H1 (cell line): Measurements from ENCODE around the gene ENDOU. TPM values are rescaled to one million over a fixed set of nuclear protein-coding genes. Genes with fewer than 3 reads are reported as not detected.

Source experiments
- ATF3 ChIP-seq: IDR thresholded peaks from 2 replicates; pipeline ENCODE4 v1.6.1; 2011; ENCODE audit warnings: low read depth, mild to moderate bottlenecking, low read length; ENCODE audit not compliant: insufficient read depth
- BCL11A ChIP-seq, 2 experiments: IDR thresholded peaks; one replicate each; pipeline ENCODE4 v1.6.1; 2011; ENCODE audit warnings: low read depth in 2 of 2, low read length in 2 of 2, mild to moderate bottlenecking in 2 of 2
- BRCA1 ChIP-seq: IDR thresholded peaks from 2 replicates; pipeline ENCODE4 v1.6.1; 2012; ENCODE audit warnings: low read depth, low read length, improper control_type of control experiment
- MAFK ChIP-seq: IDR thresholded peaks from 2 replicates; pipeline ENCODE4 v1.6.1; 2012; ENCODE audit warnings: low read depth, mild to moderate bottlenecking, improper control_type of control experiment, low read length
- NANOG ChIP-seq: IDR thresholded peaks from 2 replicates; pipeline ENCODE4 v1.6.1; 2011; ENCODE audit warnings: low read length, low read depth, mild to moderate bottlenecking, inconsistent platforms; ENCODE audit not compliant: insufficient read depth, poor library complexity, severe bottlenecking
- NRF1 ChIP-seq: IDR thresholded peaks from 2 replicates; pipeline ENCODE4 v1.6.1; 2011; ENCODE audit warnings: mild to moderate bottlenecking, low read depth, low read length, improper control_type of control experiment
- TEAD4 ChIP-seq: IDR thresholded peaks from 2 replicates; pipeline ENCODE4 v1.6.1; 2012; ENCODE audit warnings: low read depth, low read length, inconsistent platforms, mixed read lengths
- polyA plus RNA-seq, 7 experiments: library from polyadenylated mRNA; depleted of rRNA in 3 of 7; stranded (reverse) in 5 of 7; unstranded in 2 of 7; fragments of >200 nt in 5 of 7; fragments of 200-250 nt in 2 of 7; gene quantifications; 1 replicate in 5 of 7; 2 replicates in 1 of 7; 4 replicates in 1 of 7; pipeline versions ENCODE4 v1.2.1 to v1.2.3, GENCODE V29; 2011 to 2013; ENCODE audit warnings: missing spikeins in 2 of 7, mixed read lengths in 2 of 7
- total RNA-seq: library from RNA; stranded (reverse); fragmentation: NEBNext Ultra II Directional; extraction: Animal tissue kit (Norgen Biotek cat#: 25700); gene quantifications from 2 replicates; pipeline ENCODE4 v1.2.1, GENCODE V29; 2021
- TF ChIP-seq, protein P1 (sequence below): fragments of 300-600 bp; sonication (generic); IDR thresholded peaks from 2 replicates; pipeline ENCODE4 v1.7.1; 2012; ENCODE audit warnings: low read length, moderate library complexity, mild to moderate bottlenecking, inconsistent platforms; ENCODE audit not compliant: insufficient replicate concordance

Gene ENDOU
- total and polyA plus RNA-seq, 2 of the 8 experiments (the other 6 are each of a cell fraction or from before 2014, with no cell fraction given): not detected

GRCh38 chr12:47755655-47756562 is 30.6 kb upstream of the ENDOU start (continued):
- TF ChIP-seq, protein P1, sequence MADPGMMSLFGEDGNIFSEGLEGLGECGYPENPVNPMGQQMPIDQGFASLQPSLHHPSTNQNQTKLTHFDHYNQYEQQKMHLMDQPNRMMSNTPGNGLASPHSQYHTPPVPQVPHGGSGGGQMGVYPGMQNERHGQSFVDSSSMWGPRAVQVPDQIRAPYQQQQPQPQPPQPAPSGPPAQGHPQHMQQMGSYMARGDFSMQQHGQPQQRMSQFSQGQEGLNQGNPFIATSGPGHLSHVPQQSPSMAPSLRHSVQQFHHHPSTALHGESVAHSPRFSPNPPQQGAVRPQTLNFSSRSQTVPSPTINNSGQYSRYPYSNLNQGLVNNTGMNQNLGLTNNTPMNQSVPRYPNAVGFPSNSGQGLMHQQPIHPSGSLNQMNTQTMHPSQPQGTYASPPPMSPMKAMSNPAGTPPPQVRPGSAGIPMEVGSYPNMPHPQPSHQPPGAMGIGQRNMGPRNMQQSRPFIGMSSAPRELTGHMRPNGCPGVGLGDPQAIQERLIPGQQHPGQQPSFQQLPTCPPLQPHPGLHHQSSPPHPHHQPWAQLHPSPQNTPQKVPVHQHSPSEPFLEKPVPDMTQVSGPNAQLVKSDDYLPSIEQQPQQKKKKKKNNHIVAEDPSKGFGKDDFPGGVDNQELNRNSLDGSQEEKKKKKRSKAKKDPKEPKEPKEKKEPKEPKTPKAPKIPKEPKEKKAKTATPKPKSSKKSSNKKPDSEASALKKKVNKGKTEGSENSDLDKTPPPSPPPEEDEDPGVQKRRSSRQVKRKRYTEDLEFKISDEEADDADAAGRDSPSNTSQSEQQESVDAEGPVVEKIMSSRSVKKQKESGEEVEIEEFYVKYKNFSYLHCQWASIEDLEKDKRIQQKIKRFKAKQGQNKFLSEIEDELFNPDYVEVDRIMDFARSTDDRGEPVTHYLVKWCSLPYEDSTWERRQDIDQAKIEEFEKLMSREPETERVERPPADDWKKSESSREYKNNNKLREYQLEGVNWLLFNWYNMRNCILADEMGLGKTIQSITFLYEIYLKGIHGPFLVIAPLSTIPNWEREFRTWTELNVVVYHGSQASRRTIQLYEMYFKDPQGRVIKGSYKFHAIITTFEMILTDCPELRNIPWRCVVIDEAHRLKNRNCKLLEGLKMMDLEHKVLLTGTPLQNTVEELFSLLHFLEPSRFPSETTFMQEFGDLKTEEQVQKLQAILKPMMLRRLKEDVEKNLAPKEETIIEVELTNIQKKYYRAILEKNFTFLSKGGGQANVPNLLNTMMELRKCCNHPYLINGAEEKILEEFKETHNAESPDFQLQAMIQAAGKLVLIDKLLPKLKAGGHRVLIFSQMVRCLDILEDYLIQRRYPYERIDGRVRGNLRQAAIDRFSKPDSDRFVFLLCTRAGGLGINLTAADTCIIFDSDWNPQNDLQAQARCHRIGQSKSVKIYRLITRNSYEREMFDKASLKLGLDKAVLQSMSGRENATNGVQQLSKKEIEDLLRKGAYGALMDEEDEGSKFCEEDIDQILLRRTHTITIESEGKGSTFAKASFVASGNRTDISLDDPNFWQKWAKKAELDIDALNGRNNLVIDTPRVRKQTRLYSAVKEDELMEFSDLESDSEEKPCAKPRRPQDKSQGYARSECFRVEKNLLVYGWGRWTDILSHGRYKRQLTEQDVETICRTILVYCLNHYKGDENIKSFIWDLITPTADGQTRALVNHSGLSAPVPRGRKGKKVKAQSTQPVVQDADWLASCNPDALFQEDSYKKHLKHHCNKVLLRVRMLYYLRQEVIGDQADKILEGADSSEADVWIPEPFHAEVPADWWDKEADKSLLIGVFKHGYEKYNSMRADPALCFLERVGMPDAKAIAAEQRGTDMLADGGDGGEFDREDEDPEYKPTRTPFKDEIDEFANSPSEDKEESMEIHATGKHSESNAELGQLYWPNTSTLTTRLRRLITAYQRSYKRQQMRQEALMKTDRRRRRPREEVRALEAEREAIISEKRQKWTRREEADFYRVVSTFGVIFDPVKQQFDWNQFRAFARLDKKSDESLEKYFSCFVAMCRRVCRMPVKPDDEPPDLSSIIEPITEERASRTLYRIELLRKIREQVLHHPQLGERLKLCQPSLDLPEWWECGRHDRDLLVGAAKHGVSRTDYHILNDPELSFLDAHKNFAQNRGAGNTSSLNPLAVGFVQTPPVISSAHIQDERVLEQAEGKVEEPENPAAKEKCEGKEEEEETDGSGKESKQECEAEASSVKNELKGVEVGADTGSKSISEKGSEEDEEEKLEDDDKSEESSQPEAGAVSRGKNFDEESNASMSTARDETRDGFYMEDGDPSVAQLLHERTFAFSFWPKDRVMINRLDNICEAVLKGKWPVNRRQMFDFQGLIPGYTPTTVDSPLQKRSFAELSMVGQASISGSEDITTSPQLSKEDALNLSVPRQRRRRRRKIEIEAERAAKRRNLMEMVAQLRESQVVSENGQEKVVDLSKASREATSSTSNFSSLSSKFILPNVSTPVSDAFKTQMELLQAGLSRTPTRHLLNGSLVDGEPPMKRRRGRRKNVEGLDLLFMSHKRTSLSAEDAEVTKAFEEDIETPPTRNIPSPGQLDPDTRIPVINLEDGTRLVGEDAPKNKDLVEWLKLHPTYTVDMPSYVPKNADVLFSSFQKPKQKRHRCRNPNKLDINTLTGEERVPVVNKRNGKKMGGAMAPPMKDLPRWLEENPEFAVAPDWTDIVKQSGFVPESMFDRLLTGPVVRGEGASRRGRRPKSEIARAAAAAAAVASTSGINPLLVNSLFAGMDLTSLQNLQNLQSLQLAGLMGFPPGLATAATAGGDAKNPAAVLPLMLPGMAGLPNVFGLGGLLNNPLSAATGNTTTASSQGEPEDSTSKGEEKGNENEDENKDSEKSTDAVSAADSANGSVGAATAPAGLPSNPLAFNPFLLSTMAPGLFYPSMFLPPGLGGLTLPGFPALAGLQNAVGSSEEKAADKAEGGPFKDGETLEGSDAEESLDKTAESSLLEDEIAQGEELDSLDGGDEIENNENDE: no peak
- no peak for TF ChIP-seq ATF3
- no peak for TF ChIP-seq BRCA1
- TF ChIP-seq NANOG: no peak
- no peak for TF ChIP-seq MAFK
- no peak for TF ChIP-seq BCL11A (IDR thresholded peaks at IDR 0.05; ENCODE audit: low read depth in 2 of 2, low read length in 2 of 2)
- no peak for TF ChIP-seq TEAD4
- no peak for TF ChIP-seq NRF1
- TF ChIP-seq, all 59 proteins: peak for 0
